GM19397 (cell line): ENCODE data around the gene ANAPC2.
"Not testable (repeated sequence)": the region's sequence is repeated elsewhere in the genome, so short reads cannot be mapped to it uniquely, and the experiment has no call there.

ENCODE experiments used
- ATAC-seq: cut with Tn5 transposase; IDR thresholded peaks from one replicate; pipeline ENCODE4 v1.9.1; 2021; ENCODE audit warnings: mild to moderate bottlenecking, moderate library complexity; ENCODE audit not compliant: unreplicated experiment

Gene ANAPC2

GRCh38 chr9:137148242-137148641 is 40.1 kb downstream of the ANAPC2 start:
- ATAC-seq: no peak

DNA sequence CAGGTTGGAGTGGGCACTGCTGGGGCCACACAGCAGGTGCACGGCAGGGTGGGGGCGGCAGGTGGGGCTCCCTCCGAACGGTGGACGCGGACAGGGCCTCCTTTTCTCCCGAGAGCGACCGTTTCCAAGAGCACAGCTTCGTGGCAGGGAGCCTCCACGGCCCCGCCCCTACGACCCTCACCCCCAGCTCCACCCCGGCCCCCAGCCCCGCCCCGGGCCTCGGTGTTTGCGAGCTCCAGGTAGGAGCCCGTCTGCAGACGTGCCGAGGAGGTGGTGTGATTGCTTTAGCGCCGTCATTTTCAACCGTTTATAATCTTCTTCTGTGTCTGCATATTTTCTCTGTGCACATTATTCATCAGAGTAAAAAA is 40.6 kb downstream of the ANAPC2 start:
- ATAC-seq: no peak

- ATAC-seq: no peak
Measured at GRCh38 chr9:137147091-137147792, 41.1 kb downstream of the ANAPC2 start.

DNA sequence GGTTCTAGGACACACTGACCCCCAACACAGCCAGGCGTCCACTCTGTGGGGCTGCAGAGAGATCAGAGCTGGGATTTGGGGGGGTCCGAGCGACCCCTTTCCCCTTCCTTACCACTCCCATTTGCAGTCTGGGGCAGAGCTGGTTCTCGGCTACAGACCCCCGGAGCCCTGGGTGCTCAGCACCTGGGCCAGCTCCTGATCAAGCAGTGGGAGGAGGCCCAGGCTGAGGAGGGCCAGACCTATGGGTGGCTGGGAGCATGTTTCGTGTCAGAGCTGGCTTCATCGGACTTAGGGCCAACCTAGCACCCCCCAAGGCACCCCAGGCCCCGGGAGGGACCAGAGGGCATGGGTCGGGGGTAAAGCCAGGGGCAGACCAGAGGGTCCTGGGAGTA is 41.8 kb downstream of the ANAPC2 start:
- no peak for ATAC-seq

GRCh38 chr9:137145731-137146526 is 42.4 kb downstream of the ANAPC2 start:
- ATAC-seq: no peak

DNA sequence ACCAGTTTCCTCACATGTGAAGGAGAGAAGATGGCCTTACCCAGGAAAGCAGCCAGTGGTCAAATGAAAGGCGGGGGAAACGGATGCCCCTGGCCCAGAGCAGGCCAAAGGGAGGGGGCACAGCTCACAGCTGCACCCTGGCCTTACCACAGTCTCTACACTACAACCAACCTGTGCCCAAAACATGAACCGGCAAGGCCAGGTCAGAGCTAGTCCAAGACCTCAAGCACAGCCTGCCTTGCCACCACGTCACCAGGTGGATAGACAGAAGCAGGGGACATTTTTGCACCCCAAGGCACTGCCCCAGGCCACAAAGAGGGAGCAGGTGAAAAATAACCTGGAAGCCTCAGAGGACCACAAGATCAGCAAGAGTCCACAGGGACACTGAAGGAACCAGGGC is 44.9 kb downstream of the ANAPC2 start:
- no peak for ATAC-seq

- no peak for ATAC-seq
Measured at GRCh38 chr9:137141976-137142936, 46.1 kb downstream of the ANAPC2 start.

- no peak for ATAC-seq
Measured at GRCh38 chr9:137141050-137141810, 47.1 kb downstream of the ANAPC2 start.

GRCh38 chr9:137140151-137141012 is 48.0 kb downstream of the ANAPC2 start:
- ATAC-seq: no peak

DNA sequence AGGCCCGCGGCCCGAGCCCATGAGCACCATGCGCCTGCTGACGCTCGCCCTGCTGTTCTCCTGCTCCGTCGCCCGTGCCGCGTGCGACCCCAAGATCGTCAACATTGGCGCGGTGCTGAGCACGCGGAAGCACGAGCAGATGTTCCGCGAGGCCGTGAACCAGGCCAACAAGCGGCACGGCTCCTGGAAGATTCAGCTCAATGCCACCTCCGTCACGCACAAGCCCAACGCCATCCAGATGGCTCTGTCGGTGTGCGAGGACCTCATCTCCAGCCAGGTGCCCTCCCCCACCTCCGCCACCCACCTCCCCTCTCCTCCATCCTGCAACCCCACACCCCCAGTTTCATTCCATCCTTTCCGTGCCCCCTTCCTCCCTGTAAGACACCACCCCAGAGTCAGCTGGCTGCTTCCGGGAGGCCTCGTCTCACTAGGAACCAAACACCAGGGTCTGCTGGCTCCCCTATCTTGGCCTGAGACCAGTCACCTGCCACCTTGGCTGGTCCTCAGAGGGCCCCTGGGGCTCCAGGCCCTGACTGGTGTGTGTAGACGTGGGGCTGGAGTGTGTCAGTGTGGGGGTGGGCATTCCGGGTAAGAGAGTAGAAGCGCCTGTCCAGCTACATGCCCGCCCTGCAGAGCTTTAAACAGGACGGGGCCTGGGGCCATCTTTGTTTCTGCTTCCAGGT is 48.8 kb downstream of the ANAPC2 start:
- ATAC-seq: no peak

- no peak for ATAC-seq
Measured at GRCh38 chr9:137138722-137139467, 49.5 kb downstream of the ANAPC2 start, which contains the start of gene GRIN1. Gene GRIN1, plus strand, starts transcription at chr9:137139154. Its CDS starts 333 bp downstream, at chr9:137139487.

DNA sequence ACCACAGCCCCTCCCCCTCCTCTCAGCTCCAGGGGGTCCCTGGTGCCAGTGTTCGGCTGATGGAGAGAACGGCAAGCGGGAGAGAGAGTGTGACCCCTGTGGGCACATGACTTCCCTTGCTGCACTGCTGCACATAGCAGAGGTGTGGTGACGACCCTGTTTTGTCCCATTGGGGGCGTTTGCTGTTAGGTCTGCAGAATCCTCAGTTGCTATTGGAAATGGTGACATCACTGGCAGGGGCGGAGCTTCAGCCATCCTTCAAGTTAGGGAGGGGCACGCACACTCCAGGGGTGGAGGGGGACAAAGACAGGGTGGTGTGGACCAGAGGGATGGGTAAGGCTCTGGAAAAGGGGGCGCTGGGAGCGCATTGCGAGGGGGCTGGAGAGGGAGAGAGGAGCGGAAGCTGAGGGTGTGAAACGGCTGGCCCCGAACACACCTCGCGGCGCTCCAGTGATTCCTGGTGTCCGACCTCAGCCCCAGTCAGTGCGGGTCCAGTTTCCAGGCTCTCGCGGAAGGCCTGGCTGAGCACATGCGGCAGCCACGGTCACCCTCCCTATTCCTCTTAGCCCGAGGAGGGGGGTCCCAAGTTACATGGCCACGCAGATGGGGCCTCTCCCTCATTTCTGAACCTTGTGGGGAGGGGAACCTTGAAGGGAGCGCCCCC is 50.2 kb downstream of the ANAPC2 start:
- no peak for ATAC-seq

GRCh38 chr9:137136881-137137607 is 51.3 kb downstream of the ANAPC2 start:
- no peak for ATAC-seq

DNA sequence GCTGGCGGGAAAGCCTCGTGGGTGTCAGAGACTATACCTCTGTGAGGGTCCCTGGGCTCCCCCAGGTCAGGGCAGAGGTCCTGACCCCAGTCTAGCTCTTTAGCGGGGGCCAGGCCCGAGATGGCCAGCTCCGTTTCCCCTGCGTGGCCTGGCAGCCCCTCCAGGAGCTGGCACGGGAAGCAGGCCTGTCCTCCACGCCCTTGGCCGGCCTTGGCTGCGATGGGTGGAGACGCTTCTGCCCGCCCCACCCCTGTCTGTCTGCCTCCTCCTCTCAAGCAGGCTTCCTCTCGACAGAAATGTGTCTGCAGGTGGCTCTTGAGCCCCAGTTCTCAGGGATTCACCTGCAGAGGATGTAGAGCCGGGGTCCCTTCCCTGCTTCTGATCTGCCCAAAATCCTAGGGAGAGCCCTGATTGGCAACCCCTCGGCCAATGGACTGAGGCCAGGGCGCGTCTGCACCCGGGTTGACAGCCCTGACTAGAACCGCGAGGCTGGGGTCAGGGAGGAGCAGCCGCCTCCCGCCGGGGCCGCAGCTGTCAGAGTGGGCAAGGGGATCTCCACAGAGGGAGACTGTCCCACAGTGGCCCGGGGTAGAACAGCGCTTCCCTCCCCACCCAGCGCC is 52.0 kb downstream of the ANAPC2 start:
- no peak for ATAC-seq

- ATAC-seq: not testable (repeated sequence)
Measured at GRCh38 chr9:137135154-137135553, 53.2 kb downstream of the ANAPC2 start.

- ATAC-seq: no peak
Measured at GRCh38 chr9:137134191-137134590, 54.2 kb downstream of the ANAPC2 start.
